HG02943 (cell line): Measurements from ENCODE around the gene TGFA.

Source experiments
- ATAC-seq: cut with Tn5 transposase; IDR thresholded peaks from one replicate; pipeline ENCODE4 v1.9.1; 2021; ENCODE audit warnings: mild to moderate bottlenecking, low read depth, moderate library complexity; ENCODE audit not compliant: unreplicated experiment

The TGFA gene

GRCh38 chr2:70554338-70554892, 789 bp upstream of the TGFA start:
- no peak for ATAC-seq

DNA sequence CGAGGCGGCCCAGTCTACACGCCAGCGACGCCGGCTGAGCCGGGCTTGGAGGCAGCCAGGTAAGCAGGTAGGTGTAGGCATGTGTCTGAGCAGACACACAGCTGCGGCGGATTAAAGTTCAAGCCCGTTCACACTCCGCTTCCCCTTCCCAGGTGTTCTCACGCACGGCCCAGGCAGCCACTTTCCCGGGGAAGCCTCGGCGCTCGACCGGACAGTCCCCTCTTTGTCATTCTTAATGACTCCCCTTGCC, 367 bp downstream of the TGFA start:
- ATAC-seq: peak; percentile 10

- no peak for ATAC-seq
Observed at GRCh38 chr2:70552501-70553333, 909 bp downstream of the TGFA start.

GRCh38 chr2:70551167-70551566, 2.5 kb downstream of the TGFA start:
- no peak for ATAC-seq

DNA sequence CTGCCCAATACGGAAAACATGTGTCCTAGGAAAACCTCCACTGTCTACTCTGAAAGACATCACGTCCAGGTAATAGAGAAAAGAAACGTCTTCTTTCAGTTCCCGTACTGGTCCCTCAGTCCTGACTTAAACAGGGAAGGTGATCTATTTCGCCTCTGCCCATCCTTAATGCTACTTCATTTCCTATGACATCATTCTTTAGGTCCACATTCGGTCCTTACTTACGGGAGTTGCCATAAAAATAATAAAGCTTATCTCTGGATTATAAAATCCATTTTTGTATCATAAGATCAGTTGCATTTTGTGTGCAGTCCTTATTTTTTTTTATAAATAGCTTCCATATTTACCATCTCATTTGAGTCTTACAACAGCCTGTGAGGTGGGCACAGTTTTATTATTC, 3.7 kb downstream of the TGFA start:
- no peak for ATAC-seq

DNA sequence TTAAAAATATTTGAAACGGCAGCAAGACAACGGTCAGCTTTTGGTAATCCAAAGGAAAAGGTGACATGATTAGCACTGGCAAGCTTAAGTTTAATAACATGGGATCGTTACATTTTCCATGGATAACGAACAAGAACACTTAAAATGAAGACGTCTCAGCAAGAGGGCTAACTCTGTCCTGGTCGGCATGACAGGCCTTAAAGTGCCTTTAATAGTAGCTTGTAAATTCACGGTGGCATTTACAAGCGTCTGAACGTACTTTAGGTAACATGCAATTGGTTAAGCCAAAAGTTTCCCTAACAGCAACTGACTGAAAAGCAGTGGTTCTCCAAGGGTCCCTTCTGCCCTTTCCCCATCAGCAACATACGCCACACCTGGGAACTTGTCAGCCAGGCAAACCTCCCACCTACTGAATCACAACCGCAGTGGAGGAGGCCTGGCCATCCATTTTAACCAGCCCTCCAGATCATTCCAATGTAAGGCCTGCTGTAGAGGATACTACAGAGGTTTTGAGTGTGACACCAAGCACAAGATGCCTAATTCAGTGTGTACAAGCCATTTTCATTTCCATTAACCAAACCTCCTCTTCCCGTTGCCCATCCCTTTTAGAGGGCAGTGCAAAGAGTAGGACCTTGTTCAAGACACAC, 4.4 kb downstream of the TGFA start:
- ATAC-seq: no peak

- ATAC-seq: no peak
Observed at GRCh38 chr2:70548233-70548632, 5.4 kb downstream of the TGFA start.

GRCh38 chr2:70546885-70547284, 6.7 kb downstream of the TGFA start:
- ATAC-seq: no peak

GRCh38 chr2:70546376-70546775, 7.2 kb downstream of the TGFA start:
- ATAC-seq: no peak

DNA sequence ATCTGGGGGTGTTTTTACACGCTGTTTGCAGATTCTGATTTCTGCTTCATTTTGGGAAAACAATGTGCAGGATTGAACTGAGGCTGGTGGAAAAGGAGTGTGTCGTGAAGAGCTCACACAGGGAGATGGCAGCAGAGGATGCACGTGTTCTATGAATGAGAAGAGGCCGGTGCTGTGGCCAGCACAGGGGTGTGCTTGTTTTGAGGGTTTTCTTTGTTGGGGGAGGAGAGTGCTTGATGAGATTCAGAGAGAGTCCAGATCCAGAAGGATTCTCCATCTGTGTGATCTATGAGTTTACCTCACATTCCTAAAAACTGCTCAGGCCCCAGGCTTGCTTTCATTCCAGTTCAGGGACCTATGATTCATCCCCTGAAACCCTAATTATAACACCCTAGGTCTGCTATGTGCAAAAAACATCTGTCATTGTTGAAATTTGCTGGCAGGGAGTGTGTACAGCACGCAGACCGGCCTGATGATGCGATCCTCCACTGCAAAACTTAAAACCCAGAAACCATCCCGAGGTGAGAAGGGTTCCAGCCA, 12.1 kb downstream of the TGFA start:
- no peak for ATAC-seq

- ATAC-seq: no peak
Observed at GRCh38 chr2:70537840-70538239, 15.8 kb downstream of the TGFA start.

- no peak for ATAC-seq
Observed at GRCh38 chr2:70536517-70537055, 17.0 kb downstream of the TGFA start.

DNA sequence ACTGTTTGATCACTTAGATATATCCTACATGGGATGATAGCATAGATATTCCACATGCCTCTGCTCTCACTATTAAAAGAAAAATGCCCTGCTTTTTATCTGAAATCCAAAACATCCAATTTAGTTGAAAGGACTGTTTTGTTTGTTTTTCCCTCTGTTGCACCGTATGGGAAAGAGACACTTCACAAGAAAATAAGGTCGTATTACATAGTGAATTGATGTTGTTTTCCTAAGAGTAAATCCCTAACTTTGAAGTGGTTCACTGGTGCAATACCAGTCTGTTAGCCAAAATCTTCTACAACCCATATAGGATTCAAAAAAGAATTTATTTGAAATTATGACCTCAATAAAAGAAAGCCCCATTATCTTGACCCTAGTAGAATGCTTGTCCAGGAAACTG, 18.1 kb downstream of the TGFA start:
- ATAC-seq: no peak

DNA sequence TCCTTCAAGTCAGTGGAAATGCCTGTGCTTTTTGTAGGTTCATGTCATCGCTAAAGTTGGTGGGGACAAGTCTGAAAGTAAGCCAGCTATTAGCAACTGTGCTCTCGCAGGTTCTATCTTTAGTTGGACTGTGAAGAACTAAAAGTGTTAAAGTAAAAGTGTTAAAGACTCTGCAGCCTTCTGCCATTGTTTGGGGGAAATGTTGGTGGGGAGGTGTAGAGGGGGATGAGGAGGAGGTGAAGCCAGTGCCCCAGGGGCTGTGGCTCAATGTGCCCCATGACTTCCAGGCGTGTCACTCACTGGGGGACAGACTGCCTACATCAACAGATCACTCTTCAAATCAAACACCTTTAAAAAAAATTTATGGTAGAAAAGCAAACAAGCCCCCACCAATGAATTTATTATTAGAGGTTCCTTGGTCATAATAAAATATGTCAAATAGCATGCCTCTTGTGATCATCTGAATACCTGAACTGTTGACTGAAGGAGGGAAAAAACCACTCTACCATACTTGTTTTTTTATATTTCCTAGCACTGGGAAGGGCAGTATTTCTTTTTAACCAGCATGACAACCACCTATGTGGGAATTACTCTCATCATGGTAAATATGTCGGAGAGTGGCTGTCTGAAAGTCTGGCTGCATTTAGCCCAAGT, 19.3 kb downstream of the TGFA start:
- ATAC-seq: no peak

- ATAC-seq: no peak
Observed at GRCh38 chr2:70532244-70532935, 21.2 kb downstream of the TGFA start.

DNA sequence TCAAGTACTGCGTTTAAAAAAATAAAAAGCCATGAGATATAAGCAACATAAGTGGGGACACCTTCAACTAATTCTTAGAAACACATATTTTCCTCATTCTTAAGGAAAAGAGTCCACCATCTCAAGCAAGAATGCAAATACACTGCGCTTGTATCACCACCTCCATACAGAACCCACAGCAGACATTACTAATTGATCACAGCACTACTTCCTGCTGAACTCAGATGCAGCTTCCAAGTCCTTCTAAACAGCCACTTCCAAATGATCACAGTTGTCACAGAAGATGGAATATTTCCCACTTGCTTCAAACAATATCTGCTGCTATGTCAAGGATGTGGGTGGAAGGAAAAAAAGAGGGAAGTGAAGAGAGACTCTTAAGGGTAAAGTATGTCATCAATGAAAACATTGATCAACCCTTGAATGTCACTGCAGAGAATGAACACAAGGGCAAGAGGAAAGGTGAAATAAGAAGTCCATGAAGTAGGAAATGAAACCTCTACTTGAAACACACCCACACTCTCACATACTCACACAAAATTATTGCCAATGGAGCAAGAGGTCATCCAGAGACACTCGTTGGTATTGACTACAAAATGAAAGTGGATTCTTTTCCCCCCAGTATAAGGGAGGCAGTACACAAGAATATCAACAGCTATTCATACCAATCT, 22.1 kb downstream of the TGFA start:
- no peak for ATAC-seq

DNA sequence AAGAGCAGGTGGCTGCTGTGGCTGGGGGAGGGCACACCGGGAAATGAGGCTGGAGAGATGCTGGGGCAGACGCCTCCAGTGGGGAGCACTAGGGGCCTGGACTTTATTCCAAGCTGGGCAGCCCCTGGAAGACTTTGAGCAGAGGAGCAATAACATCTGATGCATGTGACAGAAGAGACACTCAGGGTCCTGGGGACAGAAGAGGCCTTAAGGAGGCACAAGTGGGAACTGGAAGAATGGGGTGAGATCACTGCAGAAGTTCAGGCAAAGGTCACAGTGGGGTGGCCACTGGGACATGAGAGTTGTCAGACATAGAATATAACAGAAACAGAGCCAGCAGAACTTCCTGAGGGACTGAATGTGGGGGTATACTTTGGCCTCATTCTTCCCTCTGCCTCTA, 24.0 kb downstream of the TGFA start:
- ATAC-seq: no peak

GRCh38 chr2:70528929-70529328, 24.7 kb downstream of the TGFA start:
- ATAC-seq: no peak

DNA sequence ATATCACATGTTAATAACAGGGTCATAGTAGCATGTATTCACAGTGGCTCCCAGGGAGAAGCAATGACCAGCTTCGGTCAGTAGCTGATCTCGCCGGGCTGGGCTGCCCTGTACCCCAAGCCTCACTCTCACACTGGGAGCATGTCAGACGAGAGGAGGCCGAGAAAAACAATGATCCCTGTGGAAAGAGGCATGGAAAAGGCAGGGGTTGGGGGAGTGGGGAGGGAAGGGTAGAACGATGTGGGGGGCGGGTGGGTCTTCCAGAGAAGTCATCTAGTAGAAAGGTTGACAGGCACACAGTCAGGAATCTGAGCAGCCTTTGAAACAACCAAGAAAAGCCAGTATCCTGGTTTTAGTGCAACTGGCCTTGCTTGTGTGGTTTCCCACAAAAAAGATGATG, 25.4 kb downstream of the TGFA start:
- no peak for ATAC-seq
